Measurements from ENCODE around the gene PHC2.

Gene PHC2

GRCh38 chr1:33433509-33434362, 2.8 kb upstream of the PHC2 start:
- no peaks in the 10 kb centered on the region for H3K36me3 ChIP-seq (ENCODE audit: insufficient read depth, low read length)

GRCh38 chr1:33429856-33430691, 821 bp downstream of the PHC2 start:
- Histone ChIP-seq H3K4me3 (ENCODE audit: low read length) (peak overlapping the region; percentile 85), H3K4me1 (ENCODE audit: insufficient read depth, low read length) (peaks cover 40% of the 10 kb centered on the region), H3K9me3 (ENCODE audit: insufficient read depth, low read depth, low read length) (no peaks in the 10 kb centered on the region), H3K9ac (ENCODE audit: low read depth, low read length) (peak overlapping the region; percentile 41; the same call in 1 of the 2 replicates), H3K27me3 (ENCODE audit: insufficient read depth, low read length) (peaks cover 20% of the 10 kb centered on the region), H3K27ac (ENCODE audit: low read depth, low read length) (no peak overlapping the region), H3K36me3 (ENCODE audit: insufficient read depth, low read length) (no peaks in the 10 kb centered on the region)
- WGBS, result 2% methylated on average over 54 of the region's 54 CpGs

More at GRCh38 chr1:33433509-33434362, 2.8 kb upstream of the PHC2 start:
- 71% methylated on average over 3 of the region's 3 CpGs for WGBS
- Histone ChIP-seq H3K27ac (ENCODE audit: low read depth, low read length) (no peak overlapping the region), H3K9ac (ENCODE audit: low read depth, low read length) (no peak overlapping the region), H3K9me3 (ENCODE audit: insufficient read depth, low read depth, low read length) (no peaks in the 10 kb centered on the region), H3K4me3 (ENCODE audit: low read length) (no peak overlapping the region), H3K27me3 (ENCODE audit: insufficient read depth, low read length) (peaks cover 20% of the 10 kb centered on the region), H3K4me1 (ENCODE audit: insufficient read depth, low read length) (peaks cover 34% of the 10 kb centered on the region)

GRCh38 chr1:33429332-33429731, 1.6 kb downstream of the PHC2 start:
- no peak overlapping the region for H3K9ac ChIP-seq (ENCODE audit: low read depth, low read length)

GRCh38 chr1:33428661-33429060, 2.2 kb downstream of the PHC2 start:
- Histone ChIP-seq H3K36me3 (ENCODE audit: insufficient read depth, low read length) (no peaks in the 10 kb centered on the region), H3K9me3 (ENCODE audit: insufficient read depth, low read depth, low read length) (no peaks in the 10 kb centered on the region), H3K27ac (ENCODE audit: low read depth, low read length) (no peak overlapping the region), H3K4me3 (ENCODE audit: low read length) (peak overlapping the region; percentile 85; the same call in 1 of the 2 replicates), H3K4me1 (ENCODE audit: insufficient read depth, low read length) (peaks cover 40% of the 10 kb centered on the region), H3K9ac (ENCODE audit: low read depth, low read length) (no peak overlapping the region), H3K27me3 (ENCODE audit: insufficient read depth, low read length) (peaks cover 20% of the 10 kb centered on the region)
- WGBS, result 93% methylated on average over 2 of the region's 2 CpGs

More at GRCh38 chr1:33429332-33429731, 1.6 kb downstream of the PHC2 start:
- Histone ChIP-seq H3K9me3 (ENCODE audit: insufficient read depth, low read depth, low read length) (no peaks in the 10 kb centered on the region), H3K4me1 (ENCODE audit: insufficient read depth, low read length) (peaks cover 38% of the 10 kb centered on the region), H3K36me3 (ENCODE audit: insufficient read depth, low read length) (no peaks in the 10 kb centered on the region), H3K4me3 (ENCODE audit: low read length) (peak overlapping the region; percentile 85), H3K27ac (ENCODE audit: low read depth, low read length) (no peak overlapping the region), H3K27me3 (ENCODE audit: insufficient read depth, low read length) (peaks cover 20% of the 10 kb centered on the region)
- 42% methylated on average over 2 of the region's 2 CpGs for WGBS

- Histone ChIP-seq H3K27me3 (ENCODE audit: insufficient read depth, low read length) (peaks cover 18% of the 10 kb centered on the region), H3K27ac (ENCODE audit: low read depth, low read length) (no peak overlapping the region), H3K9me3 (ENCODE audit: insufficient read depth, low read depth, low read length) (no peaks in the 10 kb centered on the region), H3K4me3 (ENCODE audit: low read length) (no peak overlapping the region), H3K9ac (ENCODE audit: low read depth, low read length) (no peak overlapping the region), H3K4me1 (ENCODE audit: insufficient read depth, low read length) (peaks cover 39% of the 10 kb centered on the region), H3K36me3 (ENCODE audit: insufficient read depth, low read length) (no peaks in the 10 kb centered on the region)
- 88% methylated on average over 3 of the region's 3 CpGs for WGBS
Observed at GRCh38 chr1:33426916-33427315, 4.0 kb downstream of the PHC2 start.

- no peak overlapping the region for H3K4me3 ChIP-seq (ENCODE audit: low read length)
- H3K9ac ChIP-seq (ENCODE audit: low read depth, low read length), result no peak overlapping the region
- H3K36me3 ChIP-seq (ENCODE audit: insufficient read depth, low read length), result no peaks in the 10 kb centered on the region
- peaks cover 48% of the 10 kb centered on the region for H3K4me1 ChIP-seq (ENCODE audit: insufficient read depth, low read length)
- no peak overlapping the region for H3K27ac ChIP-seq (ENCODE audit: low read depth, low read length)
- peaks cover 13% of the 10 kb centered on the region for H3K27me3 ChIP-seq (ENCODE audit: insufficient read depth, low read length)
- 92% methylated on average over 2 of the region's 2 CpGs for WGBS
- no peaks in the 10 kb centered on the region for H3K9me3 ChIP-seq (ENCODE audit: insufficient read depth, low read depth, low read length)
Observed at GRCh38 chr1:33425900-33426299, 5.0 kb downstream of the PHC2 start.

GRCh38 chr1:33424610-33425009, 6.3 kb downstream of the PHC2 start:
- Histone ChIP-seq H3K9ac (ENCODE audit: low read depth, low read length) (no peak overlapping the region), H3K9me3 (ENCODE audit: insufficient read depth, low read depth, low read length) (no peaks in the 10 kb centered on the region), H3K27me3 (ENCODE audit: insufficient read depth, low read length) (peaks cover 7% of the 10 kb centered on the region), H3K4me3 (ENCODE audit: low read length) (no peak overlapping the region; the same call in 1 of the 2 replicates), H3K36me3 (ENCODE audit: insufficient read depth, low read length) (no peaks in the 10 kb centered on the region), H3K27ac (ENCODE audit: low read depth, low read length) (no peak overlapping the region; the same call in 1 of the 2 replicates), H3K4me1 (ENCODE audit: insufficient read depth, low read length) (peaks cover 45% of the 10 kb centered on the region)
- WGBS, result 79% methylated on average over 2 of the region's 2 CpGs

GRCh38 chr1:33424205-33424604, 6.7 kb downstream of the PHC2 start:
- Histone ChIP-seq H3K27me3 (ENCODE audit: insufficient read depth, low read length) (peaks cover 3% of the 10 kb centered on the region; the same call in 1 of the 2 replicates), H3K4me3 (ENCODE audit: low read length) (peak overlapping the region; percentile 4; the same call in 1 of the 2 replicates), H3K9me3 (ENCODE audit: insufficient read depth, low read depth, low read length) (no peaks in the 10 kb centered on the region), H3K27ac (ENCODE audit: low read depth, low read length) (no peak overlapping the region; the same call in 1 of the 2 replicates), H3K9ac (ENCODE audit: low read depth, low read length) (no peak overlapping the region), H3K4me1 (ENCODE audit: insufficient read depth, low read length) (peaks cover 41% of the 10 kb centered on the region), H3K36me3 (ENCODE audit: insufficient read depth, low read length) (no peaks in the 10 kb centered on the region)
- WGBS, result 43% methylated on average over 4 of the region's 4 CpGs

- Histone ChIP-seq H3K4me3 (ENCODE audit: low read length) (no peak overlapping the region), H3K4me1 (ENCODE audit: insufficient read depth, low read length) (peaks cover 29% of the 10 kb centered on the region), H3K27me3 (ENCODE audit: insufficient read depth, low read length) (no peaks in the 10 kb centered on the region), H3K9me3 (ENCODE audit: insufficient read depth, low read depth, low read length) (peaks cover 11% of the 10 kb centered on the region), H3K27ac (ENCODE audit: low read depth, low read length) (no peak overlapping the region), H3K9ac (ENCODE audit: low read depth, low read length) (no peak overlapping the region), H3K36me3 (ENCODE audit: insufficient read depth, low read length) (no peaks in the 10 kb centered on the region)
- 72% methylated on average over 6 of the region's 7 CpGs for WGBS
Observed at GRCh38 chr1:33420870-33421775, 9.8 kb downstream of the PHC2 start.

GRCh38 chr1:33418811-33419210, 12.1 kb downstream of the PHC2 start:
- no peak overlapping the region for H3K9ac ChIP-seq (ENCODE audit: low read depth, low read length)
- peaks cover 18% of the 10 kb centered on the region for H3K4me1 ChIP-seq (ENCODE audit: insufficient read depth, low read length)
- no peak overlapping the region for H3K27ac ChIP-seq (ENCODE audit: low read depth, low read length)
- peaks cover 23% of the 10 kb centered on the region for H3K9me3 ChIP-seq (ENCODE audit: insufficient read depth, low read depth, low read length)
- no CpG with 5 or more reads among the region's 1 CpG for WGBS
- H3K27me3 ChIP-seq (ENCODE audit: insufficient read depth, low read length), result no peaks in the 10 kb centered on the region
- no peaks in the 10 kb centered on the region for H3K36me3 ChIP-seq (ENCODE audit: insufficient read depth, low read length)
- H3K4me3 ChIP-seq (ENCODE audit: low read length), result no peak overlapping the region

All from HUES64 (cell line).